Activated B cell treated with CpG ODN at 0.5 μM for 24 hours (primary cell): Measurements from ENCODE around the gene VPS13D. TPM values are rescaled to one million over a fixed set of nuclear protein-coding genes. Genes with fewer than 3 reads are reported as not detected.

Experiments used
- ATAC-seq: fragments of 200-7000 bp; cut with Tn5 transposase; one replicate; pipeline ENCODE4 v1.10.0; 2021; ENCODE audit warnings: low read depth, mild to moderate bottlenecking, moderate library complexity
- CTCF ChIA-PET: fragments of 350-600 bp; sonication (Branson Sonifier 250); formaldehyde crosslinking; loops from one replicate; lab custom pipeline; 2021; ENCODE audit warnings: antibody characterized with exemption; lab: Charles Lee
- POLR2A ChIA-PET: fragments of 350-600 bp; sonication (Branson Sonifier 250); formaldehyde crosslinking; loops from one replicate; lab custom pipeline; 2021; ENCODE audit warnings: antibody characterized with exemption; lab: Charles Lee
- DNase-seq: peaks from one replicate; pipeline ENCODE4 v3.0.0; 2022
- H3K27ac Mint-ChIP-seq: one replicate; pipeline ENCODE4 v1.8.0; 2020; ENCODE audit warnings: mixed read lengths
- H3K27me3 Mint-ChIP-seq: one replicate; pipeline ENCODE4 v1.8.0; 2021; ENCODE audit warnings: mixed read lengths
- H3K36me3 Mint-ChIP-seq: one replicate; pipeline ENCODE4 v1.8.0; 2021; ENCODE audit warnings: low read depth, mixed read lengths
- H3K4me1 Mint-ChIP-seq: one replicate; pipeline ENCODE4 v1.8.0; 2021; ENCODE audit warnings: mixed read lengths
- H3K4me3 Mint-ChIP-seq: one replicate; pipeline ENCODE4 v1.8.0; 2020; ENCODE audit warnings: mild to moderate bottlenecking, mixed read lengths
- H3K9me3 Mint-ChIP-seq: one replicate; pipeline ENCODE4 v1.8.0; 2020; ENCODE audit warnings: mixed read lengths
- intact Hi-C: fragments of 100-400 bp; cut with micrococcal nuclease; formaldehyde crosslinking; loops from one replicate; pipeline ENCODE4 v1.15.1; 2024
- total RNA-seq: library from RNA; stranded (reverse); gene quantifications from 2 replicates; pipeline ENCODE4 v1.2.3, GENCODE V29; 2022
- TF ChIP-seq, protein P1 (sequence below): fragments of 200-600 bp; IDR thresholded peaks from one replicate; pipeline ENCODE4 v1.8.0; 2022; ENCODE audit warnings: antibody characterized with exemption, mild to moderate bottlenecking

VPS13D gene
- total RNA-seq, 1 donor from 2014 or later = 64.5 TPM

DNA sequence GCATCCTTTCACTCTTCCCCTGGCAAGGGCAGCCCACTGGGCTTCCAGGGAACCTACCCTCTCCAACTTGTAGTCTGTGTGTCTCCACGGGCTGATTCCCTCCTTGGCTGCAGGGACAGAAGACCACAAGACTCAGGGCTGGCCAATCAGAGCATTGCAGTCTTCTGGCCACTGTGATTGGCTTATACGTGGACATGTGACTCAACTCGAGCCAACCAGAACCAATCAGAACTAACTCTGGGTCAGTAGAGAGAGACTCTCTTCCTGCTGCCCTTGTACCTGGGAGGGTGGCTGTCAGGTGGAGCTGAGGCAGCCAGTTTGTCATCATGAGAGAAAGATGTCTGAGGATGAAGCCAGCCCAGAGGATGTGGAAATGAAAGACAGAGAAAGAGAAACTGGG is 324.1 kb downstream of the VPS13D start:
- intact Hi-C loops = no loop called here
- Mint-ChIP-seq H3K27me3 (no peaks in the 10 kb centered on the region), H3K4me3 (no peak overlapping the region), H3K9me3 (no peaks in the 10 kb centered on the region), H3K27ac (no peak overlapping the region), H3K36me3 (no peaks in the 10 kb centered on the region), H3K4me1 (no peaks in the 10 kb centered on the region)
- ChIA-PET POLR2A (no interaction called here), CTCF (no interaction called here)
- TF ChIP-seq, protein P1, sequence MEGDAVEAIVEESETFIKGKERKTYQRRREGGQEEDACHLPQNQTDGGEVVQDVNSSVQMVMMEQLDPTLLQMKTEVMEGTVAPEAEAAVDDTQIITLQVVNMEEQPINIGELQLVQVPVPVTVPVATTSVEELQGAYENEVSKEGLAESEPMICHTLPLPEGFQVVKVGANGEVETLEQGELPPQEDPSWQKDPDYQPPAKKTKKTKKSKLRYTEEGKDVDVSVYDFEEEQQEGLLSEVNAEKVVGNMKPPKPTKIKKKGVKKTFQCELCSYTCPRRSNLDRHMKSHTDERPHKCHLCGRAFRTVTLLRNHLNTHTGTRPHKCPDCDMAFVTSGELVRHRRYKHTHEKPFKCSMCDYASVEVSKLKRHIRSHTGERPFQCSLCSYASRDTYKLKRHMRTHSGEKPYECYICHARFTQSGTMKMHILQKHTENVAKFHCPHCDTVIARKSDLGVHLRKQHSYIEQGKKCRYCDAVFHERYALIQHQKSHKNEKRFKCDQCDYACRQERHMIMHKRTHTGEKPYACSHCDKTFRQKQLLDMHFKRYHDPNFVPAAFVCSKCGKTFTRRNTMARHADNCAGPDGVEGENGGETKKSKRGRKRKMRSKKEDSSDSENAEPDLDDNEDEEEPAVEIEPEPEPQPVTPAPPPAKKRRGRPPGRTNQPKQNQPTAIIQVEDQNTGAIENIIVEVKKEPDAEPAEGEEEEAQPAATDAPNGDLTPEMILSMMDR = no peak
- DNase-seq (no peak), ATAC-seq (no peak)

DNA sequence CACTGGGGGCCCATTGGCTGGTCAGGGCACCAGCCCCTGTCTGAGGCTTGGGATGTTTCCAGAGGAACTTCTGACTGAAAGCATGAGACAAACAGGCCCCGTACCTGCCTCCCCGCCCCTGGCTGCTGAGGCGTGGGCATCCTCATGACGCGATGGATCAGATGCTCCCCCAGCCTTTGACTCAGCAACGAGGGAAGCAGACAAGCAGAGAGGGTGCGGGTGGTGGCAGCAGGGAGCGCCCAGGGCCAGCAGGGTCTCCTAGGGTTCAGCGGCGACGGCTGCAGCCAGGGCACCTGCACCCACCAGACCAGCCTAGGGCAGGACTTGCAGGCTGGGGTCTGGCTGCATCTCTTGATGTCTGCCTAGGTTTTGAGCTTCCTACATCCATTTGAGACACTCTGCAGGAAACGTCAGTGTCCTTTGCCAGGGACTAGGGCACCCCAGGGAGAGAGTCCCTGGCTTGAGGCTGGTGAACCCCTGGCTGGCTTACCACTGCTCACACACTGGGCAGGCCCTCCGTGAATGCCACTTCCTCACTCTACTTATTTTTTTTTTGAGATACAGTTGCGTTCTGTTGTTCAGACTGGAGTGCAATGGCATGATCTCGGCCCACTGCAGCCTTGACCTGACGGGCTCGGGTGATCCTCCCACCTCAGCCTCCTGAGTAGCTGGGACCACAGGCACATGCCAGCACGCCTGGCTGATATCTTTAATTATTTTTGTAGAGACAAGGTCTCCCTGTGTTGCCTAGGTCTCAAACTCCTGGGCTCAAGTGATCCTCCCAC is 324.9 kb downstream of the VPS13D start:
- Mint-ChIP-seq H3K4me3 (no peak overlapping the region), H3K27ac (no peak overlapping the region), H3K9me3 (no peaks in the 10 kb centered on the region), H3K27me3 (no peaks in the 10 kb centered on the region), H3K36me3 (no peaks in the 10 kb centered on the region), H3K4me1 (no peaks in the 10 kb centered on the region)
- ATAC-seq (no peak), DNase-seq (no peak)
- intact Hi-C loops = no loop called here
- TF ChIP-seq, protein P1 = no peak
- POLR2A ChIA-PET = no interaction called here
- CTCF ChIA-PET = no interaction called here

DNA sequence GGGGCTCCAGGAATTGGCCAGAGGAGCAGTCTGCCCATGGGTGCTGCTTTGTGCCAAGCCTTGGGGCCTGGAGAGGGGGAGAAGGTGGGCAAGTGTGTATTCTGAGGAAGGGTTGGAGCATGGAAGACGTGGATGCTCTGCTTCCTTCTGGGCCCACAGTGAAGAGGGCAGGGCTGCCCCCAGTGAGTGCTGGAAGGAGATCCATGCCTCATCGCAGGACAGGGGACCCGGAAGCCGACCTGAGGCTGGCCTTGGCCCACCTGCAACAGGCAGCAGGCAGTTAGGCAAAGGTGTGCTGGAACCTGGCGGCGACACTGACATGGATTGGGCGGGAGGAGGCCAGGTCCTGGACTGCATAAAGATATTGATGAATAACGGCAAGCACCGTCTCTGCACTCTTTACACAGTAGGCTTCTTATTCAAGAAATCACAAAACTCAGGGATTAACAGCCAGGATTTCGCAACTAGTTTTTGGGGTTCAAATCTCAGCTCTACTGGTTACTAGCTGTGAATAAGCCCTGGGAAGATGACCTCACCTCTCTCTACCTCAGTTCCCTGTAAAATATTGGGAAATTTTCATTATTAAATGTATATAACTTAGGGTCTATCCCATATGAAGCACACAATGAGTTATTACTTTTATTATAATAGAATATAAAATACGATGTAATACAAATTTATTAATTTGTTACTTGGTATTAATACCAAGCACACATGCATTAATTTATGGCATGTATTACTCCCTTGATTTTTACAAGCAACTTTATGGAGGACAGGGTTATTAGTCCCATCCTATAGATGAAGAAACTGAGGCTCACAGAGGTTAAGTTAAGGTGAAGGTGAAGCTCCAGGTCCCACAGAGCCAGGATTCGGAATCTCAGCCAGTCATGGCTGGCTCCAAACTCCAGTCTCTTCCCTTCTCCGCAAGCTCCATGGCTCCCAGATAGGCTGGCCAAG is 325.9 kb downstream of the VPS13D start:
- ChIA-PET CTCF (no interaction called here), POLR2A (no interaction called here)
- no peaks in the 10 kb centered on the region for H3K36me3 Mint-ChIP-seq
- H3K4me3 Mint-ChIP-seq = no peak overlapping the region
- H3K4me1 Mint-ChIP-seq = no peaks in the 10 kb centered on the region
- DNase-seq (no peak), ATAC-seq (no peak)
- H3K27ac Mint-ChIP-seq = no peak overlapping the region
- TF ChIP-seq, protein P1 = no peak
- intact Hi-C loops = no loop called here
- no peaks in the 10 kb centered on the region for H3K9me3 Mint-ChIP-seq
- H3K27me3 Mint-ChIP-seq = no peaks in the 10 kb centered on the region

DNA sequence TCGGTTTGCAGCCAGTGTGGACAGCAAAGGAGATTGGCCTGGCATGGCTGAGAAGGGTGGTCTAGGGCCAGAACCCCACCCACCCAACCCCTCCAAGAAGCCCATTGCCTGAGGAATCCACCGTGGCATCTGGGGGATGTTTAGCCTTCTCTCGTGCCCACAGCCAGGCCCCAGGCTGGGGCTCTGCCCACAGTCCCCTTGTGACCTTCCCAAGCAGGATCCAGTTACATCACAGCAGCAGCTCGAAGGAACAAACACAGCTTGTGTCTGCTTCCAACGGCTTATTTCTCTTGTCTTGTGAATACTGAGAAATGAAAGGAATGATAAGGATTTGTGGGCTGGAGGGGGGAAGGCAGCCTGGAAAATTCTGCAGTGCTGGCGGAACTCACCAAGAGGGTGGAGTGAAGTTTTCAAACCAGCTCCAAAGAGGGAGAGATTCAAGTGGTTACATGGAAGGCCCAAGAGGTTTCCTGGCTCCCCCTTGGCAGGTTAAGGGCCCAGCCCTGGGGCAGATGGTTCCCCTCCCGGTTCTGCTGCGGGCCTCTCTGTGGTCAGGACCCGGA is 326.6 kb downstream of the VPS13D start:
- no peaks in the 10 kb centered on the region for H3K27me3 Mint-ChIP-seq
- no peaks in the 10 kb centered on the region for H3K36me3 Mint-ChIP-seq
- H3K27ac Mint-ChIP-seq = no peak overlapping the region
- no peaks in the 10 kb centered on the region for H3K9me3 Mint-ChIP-seq
- ChIA-PET CTCF (no interaction called here), POLR2A (no interaction called here)
- no peaks in the 10 kb centered on the region for H3K4me1 Mint-ChIP-seq
- TF ChIP-seq, protein P1 = no peak
- no peak for ATAC-seq
- no peak for DNase-seq
- H3K4me3 Mint-ChIP-seq = no peak overlapping the region
- intact Hi-C loops = no loop called here
